Mesendoderm (in vitro differentiated cells): ENCODE data around the gene AOPEP.

Experiments used
- DNase-seq: peaks from one replicate; pipeline ENCODE4 v3.0.0; 2013
- H2AK5ac ChIP-seq: 2 replicates; pipeline ENCODE4 v1.6.1; 2013; ENCODE audit warnings: low read length, inconsistent platforms
- H2BK120ac ChIP-seq: 2 replicates; pipeline ENCODE4 v1.6.1; 2013; ENCODE audit warnings: low read depth, mild to moderate bottlenecking, low read length, moderate library complexity, mixed read lengths
- H2BK15ac ChIP-seq: replicated peaks from 2 replicates; pipeline ENCODE4 v1.6.1; 2013; ENCODE audit warnings: low read depth, mild to moderate bottlenecking, moderate library complexity
- H2BK5ac ChIP-seq: 2 replicates; pipeline ENCODE4 v1.6.1; 2013; ENCODE audit warnings: low read length, inconsistent platforms
- H3K18ac ChIP-seq: 2 replicates; pipeline ENCODE4 v1.6.1; 2013; ENCODE audit warnings: mild to moderate bottlenecking, low read length, mixed read lengths
- H3K23ac ChIP-seq: one replicate; pipeline ENCODE4 v1.6.1; 2013; ENCODE audit warnings: low read length
- H3K27ac ChIP-seq: 2 replicates; pipeline ENCODE4 v1.5.1; 2013; ENCODE audit warnings: low read depth, mild to moderate bottlenecking, inconsistent platforms, low read length, moderate library complexity
- H3K27me3 ChIP-seq: 2 replicates; pipeline ENCODE4 v1.6.1; 2013; ENCODE audit warnings: low read length, control low read depth, mild to moderate bottlenecking, inconsistent platforms; ENCODE audit not compliant: insufficient read depth, poor library complexity
- H3K36me3 ChIP-seq: 2 replicates; pipeline ENCODE4 v1.6.1; 2013; ENCODE audit warnings: low read length, inconsistent platforms; ENCODE audit not compliant: control insufficient read depth, insufficient read depth
- H3K4ac ChIP-seq: one replicate; pipeline ENCODE4 v1.6.1; 2013; ENCODE audit warnings: low read depth, mild to moderate bottlenecking, low read length, moderate library complexity
- H3K4me1 ChIP-seq: 2 replicates; pipeline ENCODE4 v1.6.1; 2013; ENCODE audit warnings: low read depth, low read length, inconsistent platforms; ENCODE audit not compliant: control insufficient read depth
- H3K4me2 ChIP-seq: 2 replicates; pipeline ENCODE4 v1.6.1; 2013; ENCODE audit warnings: low read length
- H3K4me3 ChIP-seq: 2 replicates; pipeline ENCODE4 v1.5.1; 2013; ENCODE audit warnings: mild to moderate bottlenecking, low read length
- H3K56ac ChIP-seq: one replicate; pipeline ENCODE4 v1.6.1; 2013; ENCODE audit warnings: low read length
- H3K79me1 ChIP-seq: 2 replicates; pipeline ENCODE4 v1.6.1; 2013; ENCODE audit warnings: low read length, inconsistent platforms
- H3K79me2 ChIP-seq: 2 replicates; pipeline ENCODE4 v1.6.1; 2013; ENCODE audit warnings: mild to moderate bottlenecking, low read length; ENCODE audit not compliant: control insufficient read depth, insufficient read depth
- H3K9ac ChIP-seq: 2 replicates; pipeline ENCODE4 v1.6.1; 2013; ENCODE audit warnings: low read length, inconsistent platforms
- H4K5ac ChIP-seq: one replicate; pipeline ENCODE4 v1.6.1; 2013; ENCODE audit warnings: low read length
- H4K8ac ChIP-seq: one replicate; pipeline ENCODE4 v1.6.1; 2013; ENCODE audit warnings: low read depth, mild to moderate bottlenecking, control low read depth, low read length, moderate library complexity
- WGBS: extraction: QIAGEN DNeasy Blood & Tissue Kit; methylation state at CpG from one replicate; pipeline ENCODE4 v1.1.7; 2013; ENCODE audit warnings: low lambda C conversion rate, missing lambda C conversion rate; ENCODE audit not compliant: insufficient coverage; ENCODE audit errors: extremely low coverage; 5-methylcytosine and 5-hydroxymethylcytosine counted together

AOPEP gene

GRCh38 chr9:94867281-94867841 lies 140.9 kb downstream of the AOPEP start:
- Histone ChIP-seq H3K4me1 (peaks cover 5% of the 10 kb centered on the region), H3K23ac (no peak overlapping the region), H3K18ac (no peak overlapping the region), H3K9ac (no peak overlapping the region), H3K27me3 (no peaks in the 10 kb centered on the region), H3K4ac (no peak overlapping the region), H3K4me2 (no peak overlapping the region), H3K4me3 (no peak overlapping the region), H4K8ac (no peak overlapping the region), H3K79me1 (no peaks in the 10 kb centered on the region), H3K27ac (no peak overlapping the region), H2BK120ac (no peak overlapping the region), H3K56ac (no peak overlapping the region), H2BK5ac (no peak overlapping the region), H4K5ac (no peak overlapping the region), H3K79me2 (no peaks in the 10 kb centered on the region), H2BK15ac (no peak overlapping the region), H3K36me3 (no peaks in the 10 kb centered on the region), H2AK5ac (no peak overlapping the region)
- peak; percentile 33 for DNase-seq
- no CpG with 5 or more reads among the region's 8 CpGs for WGBS

GRCh38 chr9:94867842-94868312 lies 141.4 kb downstream of the AOPEP start:
- Histone ChIP-seq H3K36me3 (no peaks in the 10 kb centered on the region), H4K5ac (no peak overlapping the region), H3K79me2 (no peaks in the 10 kb centered on the region), H2BK15ac (no peak overlapping the region), H3K4ac (no peak overlapping the region), H3K56ac (no peak overlapping the region), H4K8ac (no peak overlapping the region), H3K4me3 (no peak overlapping the region), H3K18ac (no peak overlapping the region), H3K4me2 (no peak overlapping the region), H3K27ac (no peak overlapping the region), H3K27me3 (no peaks in the 10 kb centered on the region), H2AK5ac (no peak overlapping the region), H3K23ac (no peak overlapping the region), H3K4me1 (peaks cover 5% of the 10 kb centered on the region), H3K79me1 (no peaks in the 10 kb centered on the region), H2BK120ac (no peak overlapping the region), H2BK5ac (no peak overlapping the region), H3K9ac (no peak overlapping the region)
- WGBS, result no CpG with 5 or more reads among the region's 4 CpGs
- no peak for DNase-seq

- Histone ChIP-seq H3K4ac (no peak overlapping the region), H3K27ac (no peak overlapping the region), H3K23ac (no peak overlapping the region), H3K18ac (no peak overlapping the region), H4K5ac (no peak overlapping the region), H4K8ac (no peak overlapping the region), H3K56ac (no peak overlapping the region), H2BK15ac (no peak overlapping the region), H3K79me2 (no peaks in the 10 kb centered on the region), H3K36me3 (no peaks in the 10 kb centered on the region), H3K4me3 (no peak overlapping the region), H3K27me3 (no peaks in the 10 kb centered on the region), H3K9ac (no peak overlapping the region), H2BK120ac (no peak overlapping the region), H2BK5ac (no peak overlapping the region), H3K4me1 (peaks cover 5% of the 10 kb centered on the region), H2AK5ac (peak overlapping the region; percentile 45), H3K79me1 (no peaks in the 10 kb centered on the region), H3K4me2 (no peak overlapping the region)
- no peak for DNase-seq
- WGBS, result no CpG with 5 or more reads among the region's 2 CpGs
Measured at GRCh38 chr9:94868464-94868863, 142.0 kb downstream of the AOPEP start.

- DNase-seq, result no peak
- Histone ChIP-seq H3K4me3 (no peak overlapping the region), H3K23ac (no peak overlapping the region), H3K4me1 (peaks cover 5% of the 10 kb centered on the region), H3K4ac (no peak overlapping the region), H3K4me2 (no peak overlapping the region), H3K27ac (no peak overlapping the region), H4K8ac (no peak overlapping the region), H3K27me3 (no peaks in the 10 kb centered on the region), H2BK120ac (no peak overlapping the region), H3K36me3 (no peaks in the 10 kb centered on the region), H4K5ac (no peak overlapping the region), H2BK5ac (no peak overlapping the region), H3K79me2 (no peaks in the 10 kb centered on the region), H3K9ac (no peak overlapping the region), H2AK5ac (no peak overlapping the region), H3K56ac (no peak overlapping the region), H3K79me1 (no peaks in the 10 kb centered on the region), H2BK15ac (no peak overlapping the region), H3K18ac (no peak overlapping the region)
- no CpG with 5 or more reads among the region's 4 CpGs for WGBS
Measured at GRCh38 chr9:94869415-94869843, 142.9 kb downstream of the AOPEP start.

GRCh38 chr9:94870465-94870792 lies 143.9 kb downstream of the AOPEP start:
- WGBS, result 100% methylated on average over 1 of the region's 3 CpGs
- no peak for DNase-seq
- Histone ChIP-seq H3K79me2 (no peaks in the 10 kb centered on the region), H3K4me1 (peaks cover 5% of the 10 kb centered on the region), H2BK5ac (no peak overlapping the region), H3K23ac (no peak overlapping the region), H3K9ac (no peak overlapping the region), H4K5ac (no peak overlapping the region), H2BK15ac (no peak overlapping the region), H4K8ac (no peak overlapping the region), H3K79me1 (no peaks in the 10 kb centered on the region), H3K4me3 (no peak overlapping the region), H2BK120ac (no peak overlapping the region), H2AK5ac (no peak overlapping the region), H3K27me3 (no peaks in the 10 kb centered on the region), H3K4me2 (no peak overlapping the region), H3K18ac (no peak overlapping the region), H3K27ac (no peak overlapping the region), H3K4ac (no peak overlapping the region), H3K36me3 (no peaks in the 10 kb centered on the region), H3K56ac (no peak overlapping the region)
